Gastroesophageal sphincter (tissue), 4 donors: ENCODE measurements around the gene KCNH1. TPM values are rescaled to one million over a fixed set of nuclear protein-coding genes. Genes with fewer than 3 reads are reported as not detected.

ENCODE experiments used
- ATAC-seq: fragments of 150-250 bp; one replicate; pipeline ENCODE4 v1.9.1; 2016; ENCODE audit warnings: mild to moderate bottlenecking, moderate library complexity
- H3K27ac ChIP-seq, 4 donors: fragments of 200-600 bp; sonication (generic) in 3 of 4; 1 replicate in 3 of 4; 2 replicates in 1 of 4; pipeline ENCODE4 v1.5.1; 2016 to 2019
- H3K27me3 ChIP-seq: fragments of 200-600 bp; sonication (generic); one replicate; pipeline ENCODE4 v1.5.1; 2019
- H3K36me3 ChIP-seq, 2 donors: fragments of 200-600 bp; sonication (generic); one replicate each; pipeline ENCODE4 v1.5.1; 2019; ENCODE audit warnings: control low read depth in 1 of 2
- H3K4me1 ChIP-seq, 3 donors: fragments of 200-600 bp; sonication (generic); 1 replicate in 2 of 3; 2 replicates in 1 of 3; pipeline ENCODE4 v1.5.1; 2016 to 2019; ENCODE audit warnings: control low read depth in 2 of 3
- H3K4me3 ChIP-seq, 2 donors: fragments of 200-600 bp; sonication (generic); one replicate each; pipeline ENCODE4 v1.5.1; 2019; ENCODE audit warnings: mild to moderate bottlenecking in 1 of 2, moderate library complexity in 1 of 2
- H3K9me3 ChIP-seq, 3 donors: fragments of 200-600 bp; sonication (generic); one replicate each; pipeline ENCODE4 v1.5.1; 2017 to 2019; ENCODE audit warnings: control low read depth in 2 of 3
- CTCF ChIP-seq, 4 experiments: fragments of 200-600 bp in 2 of 4; fragments of 450-650 bp in 2 of 4; sonication (generic) in 1 of 4; IDR thresholded peaks; one replicate each; pipeline ENCODE4 v1.5.1; 2017 to 2019; ENCODE audit warnings: antibody characterized with exemption in 4 of 4, mild to moderate bottlenecking in 2 of 4, moderate library complexity in 2 of 4
- EP300 ChIP-seq: sonication (generic); formaldehyde crosslinking; IDR thresholded peaks from one replicate; pipeline ENCODE4 v1.6.1; 2017; ENCODE audit warnings: antibody characterized with exemption, mild to moderate bottlenecking
- POLR2A ChIP-seq, 2 donors: fragments of 450-650 bp; IDR thresholded peaks; one replicate each; pipeline ENCODE4 v1.6.1; 2017; ENCODE audit warnings: antibody characterized with exemption in 2 of 2, mild to moderate bottlenecking in 2 of 2, moderate library complexity in 1 of 2
- POLR2AphosphoS5 ChIP-seq: sonication (generic); formaldehyde crosslinking; IDR thresholded peaks from one replicate; pipeline ENCODE4 v1.6.1; 2017; ENCODE audit warnings: antibody characterized with exemption
- WGBS, 2 donors: methylation state at CpG; one replicate each; pipeline ENCODE4 v1.1.5; 2018; ENCODE audit warnings: low coverage in 1 of 2; 5-methylcytosine and 5-hydroxymethylcytosine counted together
- total RNA-seq, 4 donors: library from RNA; depleted of rRNA; stranded (reverse); fragments of >200 nt; gene quantifications; one replicate each; pipeline ENCODE4 v1.1.0, GENCODE V29; 2016

KCNH1 gene
- total RNA-seq, 4 donors from 2014 or later, result 0.15 to 2.3 (median 1.2) TPM

- Histone ChIP-seq H3K9me3 (no peaks in the 10 kb centered on the region), H3K4me3 (no peak overlapping the region), H3K27me3 (no peaks in the 10 kb centered on the region), H3K27ac (no peak overlapping the region), H3K4me1 (no peaks in the 10 kb centered on the region), H3K36me3 (no peaks in the 10 kb centered on the region)
- no peak for ATAC-seq
- WGBS, 2 donors, result 73% methylated on average over 1 of the region's 1 CpG; no CpG with 5 or more reads in 1 of the 2 donors
- TF ChIP-seq CTCF (IDR thresholded peaks at IDR 0.05) (no peak), POLR2AphosphoS5 (no peak), POLR2A (IDR thresholded peaks at IDR 0.05) (no peak), EP300 (no peak)
Observed at GRCh38 chr1:210822932-210823331, 311.0 kb downstream of the KCNH1 start.

DNA sequence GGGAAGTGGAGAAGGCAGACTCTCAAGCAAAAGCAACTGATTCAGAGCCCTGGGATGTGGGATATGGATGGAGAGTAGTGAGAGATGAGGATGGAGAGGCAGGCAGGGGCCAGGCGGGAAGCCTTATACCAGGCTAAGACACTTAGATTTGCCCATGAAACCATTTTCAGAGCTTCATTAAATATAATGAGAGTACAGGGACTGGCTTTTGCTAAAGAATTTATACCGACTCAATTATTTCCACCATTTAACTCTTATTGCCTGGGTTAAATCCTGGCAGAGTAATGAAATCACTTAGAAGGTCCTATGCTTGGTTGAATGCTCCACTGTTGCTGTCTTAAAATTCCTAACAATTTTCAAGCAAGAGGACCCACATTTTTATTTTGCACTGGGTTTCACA is 311.7 kb downstream of the KCNH1 start:
- no peaks in the 10 kb centered on the region for H3K27me3 ChIP-seq
- no peaks in the 10 kb centered on the region for H3K9me3 ChIP-seq
- no peak for ATAC-seq
- no peak overlapping the region for H3K27ac ChIP-seq
- TF ChIP-seq POLR2A (IDR thresholded peaks at IDR 0.05), result no peak
- no peak for TF ChIP-seq EP300
- no peak for TF ChIP-seq POLR2AphosphoS5
- TF ChIP-seq CTCF (IDR thresholded peaks at IDR 0.05), result no peak
- no peak overlapping the region for H3K4me3 ChIP-seq
- H3K4me1 ChIP-seq, result no peaks in the 10 kb centered on the region
- H3K36me3 ChIP-seq, result no peaks in the 10 kb centered on the region
- WGBS, 2 donors, result 90 to 94% methylated on average over 2 of the region's 2 CpGs

GRCh38 chr1:210821615-210822014 is 312.3 kb downstream of the KCNH1 start:
- H3K4me1 ChIP-seq, result no peaks in the 10 kb centered on the region
- H3K9me3 ChIP-seq, result no peaks in the 10 kb centered on the region
- H3K4me3 ChIP-seq, result no peak overlapping the region
- no peak overlapping the region for H3K27ac ChIP-seq
- no peak for ATAC-seq
- no peaks in the 10 kb centered on the region for H3K27me3 ChIP-seq
- H3K36me3 ChIP-seq, result no peaks in the 10 kb centered on the region
- 67 to 100% methylated on average over 3 of the region's 3 CpGs for WGBS, 2 donors
- no peak for TF ChIP-seq CTCF (IDR thresholded peaks at IDR 0.05)

- Histone ChIP-seq H3K4me3 (no peak overlapping the region), H3K36me3 (no peaks in the 10 kb centered on the region), H3K27ac (no peak overlapping the region), H3K27me3 (no peaks in the 10 kb centered on the region), H3K4me1 (no peaks in the 10 kb centered on the region), H3K9me3 (no peaks in the 10 kb centered on the region)
- no peak for ATAC-seq
- TF ChIP-seq CTCF (IDR thresholded peaks at IDR 0.05) (no peak), EP300 (no peak), POLR2A (IDR thresholded peaks at IDR 0.05) (no peak), POLR2AphosphoS5 (no peak)
- 68% methylated on average over 4 of the region's 4 CpGs; no CpG with 5 or more reads in 1 of the 2 donors for WGBS, 2 donors
Observed at GRCh38 chr1:210819266-210819665, 314.7 kb downstream of the KCNH1 start.

- Histone ChIP-seq H3K4me1 (no peaks in the 10 kb centered on the region), H3K9me3 (no peaks in the 10 kb centered on the region), H3K27ac (no peak overlapping the region), H3K36me3 (no peaks in the 10 kb centered on the region), H3K4me3 (no peak overlapping the region), H3K27me3 (no peaks in the 10 kb centered on the region)
- WGBS, 2 donors, result 46 to 71% methylated on average over 2 of the region's 2 CpGs
- TF ChIP-seq EP300 (no peak), CTCF (IDR thresholded peaks at IDR 0.05) (no peak), POLR2A (IDR thresholded peaks at IDR 0.05) (no peak), POLR2AphosphoS5 (no peak)
- ATAC-seq, result no peak
Observed at GRCh38 chr1:210817385-210818275, 316.3 kb downstream of the KCNH1 start.
